Stimulated activated CD4-positive, alpha-beta T cell treated with anti-CD3 and anti-CD28 coated beads, Interleukin-2, amount 100 ng/mL, for 24 hours (primary cell): Measurements from ENCODE around the gene RS1.

Experiments
- DNase-seq, 2 donors: peaks; one replicate each; pipeline ENCODE4 v3.0.0-alpha.2; 2020

The RS1 gene

DNA sequence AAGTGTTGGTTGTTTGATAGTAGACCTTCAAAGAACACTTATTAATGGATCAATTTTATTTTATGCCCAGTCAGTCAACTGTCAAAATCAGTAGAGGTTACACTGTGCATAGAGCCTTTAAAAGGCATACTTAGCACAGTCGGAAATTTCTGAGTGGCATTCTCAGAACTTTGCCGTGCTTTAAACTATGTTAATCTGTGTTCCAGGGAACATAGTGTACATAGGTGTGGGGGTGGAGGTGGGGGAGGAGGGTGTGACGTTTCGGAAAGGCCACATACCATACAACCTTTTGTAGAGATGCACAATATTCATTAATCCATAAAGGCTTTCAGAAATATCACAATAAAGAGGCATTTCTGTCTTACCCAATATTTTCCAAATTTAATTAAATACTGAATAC, 75.8 kb downstream of the RS1 start:
- DNase-seq: no peak

DNA sequence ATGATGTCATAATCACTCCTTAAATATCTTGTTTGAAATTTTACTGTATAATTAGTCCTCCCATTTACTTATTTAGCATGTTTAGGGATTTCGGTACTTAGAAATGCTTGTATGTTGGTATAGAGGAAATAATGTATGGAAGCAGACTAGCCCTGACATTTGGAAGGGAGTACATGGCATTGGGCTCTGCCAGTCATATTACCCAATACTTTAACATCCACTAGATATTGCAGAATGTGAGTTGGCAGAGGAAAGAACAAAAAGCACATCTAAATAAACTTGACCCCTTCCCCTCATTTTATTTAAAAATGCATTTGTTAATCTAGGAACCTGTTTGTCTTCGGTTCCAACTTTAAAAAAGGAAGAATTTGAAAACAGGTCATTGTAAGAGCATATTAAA, 77.8 kb downstream of the RS1 start:
- DNase-seq: no peak

DNA sequence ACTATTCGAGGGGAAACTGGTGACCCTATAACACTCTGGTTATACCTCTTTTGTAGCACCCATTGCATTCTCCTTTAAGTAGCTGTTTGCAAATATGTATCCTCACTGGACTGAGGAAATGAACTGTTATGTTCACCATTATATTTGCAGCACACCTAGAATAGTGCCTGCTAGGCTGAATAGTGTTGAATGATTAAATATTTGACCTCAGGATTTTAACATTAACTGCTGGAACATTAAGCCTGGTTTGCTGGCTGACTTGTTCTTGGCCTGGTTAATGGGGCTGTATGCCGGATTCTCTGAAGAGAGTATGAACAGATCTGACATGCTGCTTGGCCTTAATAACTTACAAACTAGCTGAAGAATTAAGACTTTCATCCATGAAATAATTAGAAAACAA, 80.1 kb downstream of the RS1 start:
- DNase-seq: no peak
